GM18858 (cell line): ENCODE data around the gene RABAC1.
"Not testable (repeated sequence)": the region's sequence is repeated elsewhere in the genome, so short reads cannot be mapped to it uniquely, and the experiment has no call there.

ENCODE experiments used
- ATAC-seq: cut with Tn5 transposase; IDR thresholded peaks from one replicate; pipeline ENCODE4 v1.9.1; 2021; ENCODE audit not compliant: unreplicated experiment

Gene RABAC1

DNA sequence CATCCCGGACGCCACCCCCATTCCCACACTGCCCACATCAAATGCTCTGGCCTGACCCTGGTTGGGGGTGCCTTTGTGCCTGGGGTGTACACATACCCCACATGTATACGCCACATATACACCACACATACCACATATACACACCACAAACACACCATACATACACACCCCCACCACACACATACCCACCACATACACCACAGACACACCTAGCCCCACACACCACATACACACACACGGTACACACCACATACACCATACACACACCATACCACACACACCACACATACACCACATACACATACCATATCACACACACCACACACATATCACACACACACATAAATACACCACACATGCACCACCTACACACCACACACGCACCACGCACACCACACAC, 41.0 kb downstream of the RABAC1 start:
- ATAC-seq: no peak

DNA sequence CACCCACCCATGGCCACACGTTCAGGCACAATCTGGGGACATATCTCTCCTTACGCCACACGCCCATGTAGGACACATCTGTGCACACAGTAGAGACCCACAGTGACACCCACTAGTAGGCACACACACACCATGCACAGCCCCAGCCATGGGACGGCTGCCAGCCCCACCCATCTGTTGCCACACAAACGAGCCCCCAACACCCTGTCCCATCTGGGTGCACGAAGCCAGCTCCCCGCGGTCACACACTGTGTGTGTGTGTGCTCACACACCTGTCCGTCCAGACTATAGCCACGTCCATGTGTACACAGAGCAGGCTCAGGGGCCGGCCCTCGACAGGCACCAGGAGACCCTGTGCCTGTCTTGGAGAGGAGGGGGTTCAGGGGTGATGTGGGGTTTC, 41.4 kb downstream of the RABAC1 start:
- no peak for ATAC-seq

DNA sequence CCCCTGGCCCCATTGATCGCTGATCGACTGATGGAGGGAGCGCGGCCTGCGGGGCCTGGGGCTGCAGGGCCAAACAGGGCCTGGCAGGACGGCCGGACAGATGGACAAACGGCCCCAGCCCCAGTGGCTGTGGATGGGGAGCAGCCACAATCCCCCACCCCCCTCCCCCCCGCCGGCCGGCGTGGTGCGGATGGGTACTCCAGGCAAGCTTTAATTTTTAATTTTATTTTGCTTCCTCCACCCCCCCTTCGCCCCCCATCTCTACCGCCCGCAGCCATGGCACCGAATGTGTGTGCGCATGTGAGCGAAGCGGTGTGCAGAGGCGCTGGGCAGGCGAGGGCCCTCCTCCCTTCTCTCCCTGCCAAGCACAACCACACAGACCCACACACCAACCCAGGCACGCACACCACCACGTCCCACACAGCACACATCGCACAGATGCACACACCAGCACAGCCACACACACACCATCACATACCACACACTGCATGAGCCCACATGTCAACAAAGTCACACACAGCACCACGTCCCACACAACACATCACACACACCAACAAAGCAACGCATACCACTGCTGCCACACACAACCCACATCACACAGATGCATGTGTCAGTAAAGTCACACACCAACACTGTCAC, 43.2 kb downstream of the RABAC1 start:
- no peak for ATAC-seq

DNA sequence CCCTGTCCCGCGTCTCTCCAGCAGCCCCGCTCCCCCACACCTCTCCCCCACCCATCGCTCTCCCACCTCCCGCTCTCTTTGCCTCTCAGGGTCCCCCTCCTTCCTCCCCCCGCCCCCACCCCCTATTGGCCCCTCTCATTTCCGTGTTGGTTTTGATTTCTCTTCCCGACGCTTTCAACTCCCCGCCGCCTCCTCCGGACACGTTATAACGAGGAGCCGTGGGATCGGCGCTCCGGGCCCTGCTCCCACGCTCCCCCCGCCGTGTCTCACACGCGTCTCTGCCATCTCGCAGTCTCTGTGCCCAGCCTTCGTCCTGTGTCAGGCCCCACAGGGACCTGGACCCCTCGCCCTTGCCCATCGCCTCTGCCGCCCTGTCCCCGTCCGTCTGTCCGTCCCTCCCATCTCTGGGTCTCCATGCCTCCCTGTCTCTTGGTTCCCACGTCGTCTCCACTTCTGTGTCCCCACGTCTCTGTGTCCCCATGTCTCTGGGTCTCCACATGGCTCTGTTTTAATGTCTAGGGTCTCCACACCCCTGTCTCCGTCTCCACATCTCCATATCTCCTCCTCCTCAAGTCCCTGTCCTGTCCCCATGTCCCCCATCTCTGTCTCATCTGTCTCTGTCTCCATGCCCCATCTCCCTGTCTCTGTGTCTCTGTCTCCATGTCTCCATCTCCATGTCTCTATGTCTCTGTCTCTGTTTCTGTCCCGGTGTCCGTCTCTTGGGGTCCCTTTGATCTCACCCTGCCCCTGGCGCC, 43.9 kb downstream of the RABAC1 start:
- no peak for ATAC-seq

DNA sequence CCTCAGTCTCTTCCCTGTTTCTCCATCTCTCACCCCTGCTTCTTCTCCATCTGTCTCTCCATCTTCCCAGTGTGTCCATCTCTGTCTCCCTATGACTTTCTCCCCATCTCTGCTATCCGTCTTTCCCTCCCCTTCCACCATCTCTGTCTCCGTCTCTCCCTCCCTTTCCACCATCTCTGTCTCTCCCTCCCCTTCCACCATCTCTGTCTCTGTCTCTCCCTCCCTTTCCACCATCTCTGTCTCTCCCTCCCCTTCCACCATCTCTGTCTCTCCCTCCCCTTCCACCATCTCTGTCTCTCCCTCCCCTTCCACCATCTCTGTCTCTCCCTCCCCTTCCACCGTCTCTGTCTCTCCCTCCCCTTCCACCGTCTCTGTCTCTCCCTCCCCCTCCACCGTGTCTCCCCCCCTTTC, 44.7 kb downstream of the RABAC1 start:
- ATAC-seq: not testable (repeated sequence)

DNA sequence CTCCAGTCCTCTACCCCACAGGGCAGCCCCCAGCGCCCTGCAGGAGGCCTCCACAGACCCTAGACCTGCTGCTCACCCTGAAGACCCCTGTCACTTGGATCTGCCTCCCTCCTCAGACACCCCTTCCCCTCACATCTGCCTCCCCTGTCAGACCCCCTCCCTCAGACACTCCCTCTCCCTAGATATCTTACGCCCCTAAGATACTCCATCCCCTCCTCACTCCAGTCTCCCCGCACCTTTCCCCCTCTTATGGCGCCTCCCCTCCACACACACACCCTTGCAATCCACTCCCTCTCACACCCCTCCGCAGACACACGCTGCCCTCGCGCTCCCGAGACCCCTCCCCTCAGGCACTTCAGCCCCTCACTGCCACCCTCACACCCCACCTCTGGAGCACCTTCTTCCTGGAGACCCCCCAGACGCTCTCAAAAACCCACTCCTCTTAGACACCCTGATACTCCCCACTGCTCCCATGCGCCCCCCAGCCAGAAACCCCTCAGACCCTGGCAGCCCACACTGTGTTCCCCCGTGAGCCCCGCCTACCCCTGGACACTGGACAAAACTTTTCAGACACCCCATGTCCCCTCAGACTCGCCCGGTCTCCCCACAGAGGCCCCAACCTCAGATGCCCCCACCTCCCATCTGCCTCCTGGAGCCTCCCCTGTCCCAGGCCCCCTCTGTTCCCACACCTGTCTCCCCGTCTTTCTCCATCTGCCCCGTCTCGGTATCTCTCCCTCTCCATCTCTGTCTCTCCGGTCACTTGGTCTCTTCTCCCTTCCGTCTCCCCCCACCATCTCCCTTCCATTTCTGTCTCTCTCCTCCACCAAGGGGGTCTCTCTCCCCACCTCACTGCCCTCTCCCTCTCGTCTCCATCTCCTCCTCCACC, 45.3 kb downstream of the RABAC1 start:
- no peak for ATAC-seq

DNA sequence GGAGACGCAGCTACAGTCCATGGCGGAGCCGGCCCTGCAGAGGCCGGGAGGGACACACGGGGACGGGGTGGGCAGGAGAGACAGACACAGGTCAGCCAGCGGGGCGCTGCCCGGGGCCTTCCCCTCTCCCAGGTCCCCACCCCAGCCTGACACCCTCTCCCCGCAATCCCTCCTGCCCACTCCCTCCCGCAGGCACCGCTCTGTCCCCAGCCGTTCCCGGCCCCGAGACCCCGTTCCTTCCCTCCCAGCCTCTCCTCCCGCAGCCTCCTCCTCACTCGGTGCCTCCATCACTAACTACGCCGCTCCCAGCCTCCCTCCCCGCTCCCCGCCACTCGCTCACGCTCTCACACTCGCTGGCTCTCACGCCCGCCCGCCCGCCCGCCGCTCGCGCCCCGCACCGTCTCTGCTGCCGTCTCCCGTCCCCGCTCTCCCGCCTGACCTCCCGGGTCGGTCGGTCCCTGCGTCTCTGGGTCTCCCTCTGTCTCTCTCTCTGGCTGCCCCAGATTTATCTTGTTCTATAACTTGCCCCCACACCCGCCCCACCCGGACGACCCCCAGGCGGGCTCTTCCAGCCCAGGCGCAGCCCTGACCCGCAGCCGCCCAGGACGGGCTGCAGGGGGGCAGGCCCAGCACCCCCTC, 46.1 kb downstream of the RABAC1 start:
- ATAC-seq: no peak

DNA sequence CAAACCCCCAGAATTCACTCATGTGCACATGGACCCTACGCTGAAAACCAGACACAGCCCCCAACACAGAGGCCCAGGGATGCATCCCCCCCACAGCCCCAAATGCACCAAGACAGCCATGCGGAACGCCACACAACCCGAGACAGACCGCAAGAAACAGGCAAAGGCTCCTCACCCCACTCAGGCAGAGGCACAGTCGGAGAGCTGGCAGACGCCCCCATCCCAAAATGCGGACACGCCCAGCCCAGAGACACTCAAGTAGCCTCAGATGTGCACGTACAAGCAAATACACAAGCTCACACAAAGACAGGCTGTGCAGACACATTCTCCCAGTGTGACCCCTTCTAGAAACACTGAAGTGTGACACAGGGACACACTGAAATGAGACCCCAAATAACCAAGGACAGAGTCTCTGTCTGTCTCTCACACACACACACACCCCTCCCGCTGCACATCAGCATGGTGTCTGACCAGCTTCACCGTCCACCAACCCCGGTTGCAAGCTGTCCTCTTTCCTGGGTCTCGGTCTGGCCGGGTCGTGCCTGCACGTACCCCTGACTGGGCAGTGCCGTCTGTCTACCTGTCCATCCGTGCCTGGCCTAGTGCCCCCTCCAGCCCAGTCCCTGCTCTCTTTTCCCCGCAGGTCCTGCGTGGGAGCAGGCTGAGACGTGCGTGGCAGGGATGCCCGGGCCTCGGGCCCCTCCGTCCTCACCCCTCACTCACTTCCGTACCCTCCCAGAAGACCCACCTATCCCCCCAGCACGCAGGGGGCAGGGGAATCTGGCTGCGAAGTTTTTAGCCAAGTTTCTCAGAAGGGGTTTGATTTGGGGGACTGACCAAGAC, 47.0 kb downstream of the RABAC1 start:
- ATAC-seq: no peak

DNA sequence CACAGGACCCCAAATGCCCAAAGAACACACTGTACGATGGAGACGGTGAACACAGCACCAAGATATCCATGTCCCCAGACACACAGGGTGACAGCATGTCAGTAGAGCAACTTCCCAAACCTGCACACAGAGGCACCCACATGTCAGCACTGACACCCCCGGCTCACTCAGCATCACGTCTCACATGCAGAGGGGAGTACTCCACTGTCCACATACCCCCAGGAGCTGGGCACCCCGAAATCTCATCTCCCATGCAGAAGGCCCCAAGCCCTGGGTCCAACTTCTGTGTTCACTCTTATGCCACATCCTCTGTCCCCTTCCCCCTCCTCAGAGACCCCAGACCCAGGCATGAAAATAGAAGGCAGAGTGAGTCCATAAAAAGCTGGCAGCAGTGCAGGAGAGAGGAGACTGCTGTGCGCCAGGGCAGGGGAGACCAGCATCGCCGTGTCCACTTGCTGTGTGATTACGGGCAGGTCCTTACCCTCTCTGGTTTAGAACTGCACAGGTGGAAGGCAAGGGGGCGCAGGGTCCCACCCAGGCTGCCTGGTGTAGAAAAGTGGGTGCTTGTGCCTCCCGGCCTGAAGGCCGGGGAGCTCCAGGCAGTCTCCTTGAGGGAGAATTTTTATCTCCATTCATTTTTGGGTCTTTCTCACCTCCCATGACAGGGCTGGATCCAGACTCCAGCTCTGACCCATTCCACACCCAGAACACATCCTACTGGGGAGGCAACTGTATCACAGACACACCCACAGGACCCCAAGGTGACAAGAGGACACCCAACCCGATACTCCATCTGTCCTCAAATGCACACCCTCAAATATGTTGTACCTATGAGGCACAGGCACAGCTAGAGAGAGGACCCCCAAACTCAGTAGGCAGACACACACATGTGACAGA, 47.9 kb downstream of the RABAC1 start:
- no peak for ATAC-seq

DNA sequence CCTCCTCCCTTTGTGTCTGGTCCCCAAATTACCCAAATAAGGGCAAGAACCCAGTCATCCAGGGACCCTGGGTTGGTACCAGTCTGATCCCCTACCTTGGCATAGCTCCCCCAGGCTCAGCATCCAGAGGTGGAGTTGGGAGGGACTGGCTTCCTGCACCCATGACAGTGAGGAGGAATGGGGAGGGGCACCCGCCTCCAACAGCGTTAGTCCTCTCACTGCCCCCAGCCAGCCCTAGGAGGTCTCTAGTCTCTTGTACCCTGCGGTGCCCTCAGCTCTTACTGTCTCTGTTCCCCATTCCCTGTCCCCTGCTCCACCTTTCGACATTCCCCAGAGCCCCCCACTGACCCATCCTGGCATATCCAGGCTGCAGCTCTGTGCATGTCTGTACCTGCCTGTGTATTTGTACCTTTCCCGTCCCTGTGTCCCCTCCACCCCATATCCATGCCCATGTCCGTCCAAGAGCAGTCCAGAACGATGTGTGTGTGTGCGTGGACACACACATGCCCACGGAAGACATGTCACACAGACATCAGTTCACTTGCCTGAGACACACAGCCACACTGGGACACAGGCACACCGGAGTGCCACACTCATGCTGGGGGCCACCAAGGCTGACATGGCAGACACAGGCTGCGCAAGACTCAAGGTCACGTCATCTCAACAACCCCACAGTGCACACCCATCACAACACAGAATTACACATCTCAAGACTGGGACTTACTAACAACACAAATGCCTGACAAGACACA, 48.7 kb downstream of the RABAC1 start:
- no peak for ATAC-seq

DNA sequence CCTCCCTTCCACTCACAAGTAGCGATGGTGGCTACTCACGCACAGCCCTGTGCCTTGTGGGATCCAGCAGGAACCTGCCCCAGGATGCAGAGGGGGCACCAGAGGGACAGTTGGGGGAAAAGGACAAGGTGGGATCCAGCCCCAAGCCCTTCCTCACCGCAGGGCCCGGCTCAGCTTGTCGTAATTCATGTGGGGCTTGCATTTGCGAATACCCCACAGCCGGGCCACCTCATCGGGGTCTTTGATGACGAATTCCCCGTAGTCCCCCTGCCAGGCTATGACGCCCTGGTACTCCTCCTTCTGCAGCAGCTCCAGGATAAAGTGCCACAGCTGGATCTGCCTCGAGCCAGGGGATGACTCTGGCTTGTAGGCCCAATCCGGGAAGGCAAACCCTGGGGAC, 49.4 kb downstream of the RABAC1 start:
- no peak for ATAC-seq

DNA sequence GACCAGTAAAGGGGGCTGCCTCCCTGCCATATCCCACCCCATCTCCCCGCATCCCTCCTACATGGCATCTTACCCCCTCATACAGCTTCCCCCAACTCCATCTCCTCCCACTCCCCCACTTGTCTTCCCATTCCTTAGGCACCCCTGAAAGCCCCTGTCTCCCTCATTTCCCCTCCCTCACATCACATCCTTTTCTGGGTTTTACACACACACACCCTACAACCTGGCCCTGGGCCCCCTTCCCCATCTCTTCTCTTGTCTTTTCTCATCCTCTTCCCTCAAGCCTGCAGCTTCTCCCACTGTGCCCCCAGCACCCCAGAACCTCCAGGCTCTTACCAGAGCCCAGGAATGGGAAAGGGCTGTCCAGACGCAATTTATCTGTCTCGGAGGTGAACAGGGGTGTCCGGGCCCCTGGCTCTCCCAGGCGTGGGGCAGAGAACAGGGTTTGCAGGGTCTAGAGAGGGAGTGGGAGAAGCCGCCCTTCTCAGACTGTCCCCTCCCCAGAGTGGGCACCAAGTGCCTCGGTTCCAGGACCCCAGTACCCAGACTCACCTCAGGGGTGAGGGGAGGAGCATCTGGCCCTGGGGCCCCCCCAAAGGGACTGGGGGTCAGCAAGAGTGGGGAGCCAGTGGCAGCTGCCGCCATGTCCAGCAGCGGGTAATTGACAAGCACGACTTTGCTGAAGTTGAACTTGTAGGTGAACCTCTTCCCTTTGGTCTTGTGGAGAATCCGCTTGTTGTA, 50.2 kb downstream of the RABAC1 start:
- no peak for ATAC-seq

DNA sequence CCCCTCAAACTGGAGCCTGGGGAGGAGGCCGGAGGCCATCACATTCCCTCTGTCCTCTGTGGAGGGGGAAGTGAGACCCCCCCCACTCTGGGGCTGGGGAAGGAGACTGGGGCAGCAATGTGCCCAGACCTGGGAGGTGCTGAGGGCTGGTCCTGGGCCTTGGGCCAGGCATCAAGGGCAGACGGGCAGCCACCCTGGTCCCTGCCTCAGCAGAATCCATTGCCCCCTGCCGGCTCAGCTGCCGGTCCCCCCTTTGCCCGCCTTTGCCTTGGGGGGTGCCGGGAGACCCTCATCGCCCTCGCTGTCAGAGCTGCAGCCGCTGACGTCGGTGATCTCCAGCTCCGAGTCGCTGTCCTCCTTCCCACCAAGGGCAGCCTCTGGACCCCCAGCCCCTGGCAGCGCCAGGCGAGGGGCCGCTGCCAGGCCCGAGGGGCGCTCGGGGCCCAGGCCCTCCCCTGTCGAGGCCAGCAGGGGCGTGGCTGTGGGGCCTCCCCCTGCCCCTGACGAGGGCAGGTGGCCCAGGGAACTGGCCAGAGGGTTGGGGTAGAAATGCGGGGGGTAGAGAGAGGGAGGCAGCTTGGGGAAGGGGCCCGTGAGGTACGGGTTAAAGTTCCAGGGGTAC, 51.0 kb downstream of the RABAC1 start:
- no peak for ATAC-seq

DNA sequence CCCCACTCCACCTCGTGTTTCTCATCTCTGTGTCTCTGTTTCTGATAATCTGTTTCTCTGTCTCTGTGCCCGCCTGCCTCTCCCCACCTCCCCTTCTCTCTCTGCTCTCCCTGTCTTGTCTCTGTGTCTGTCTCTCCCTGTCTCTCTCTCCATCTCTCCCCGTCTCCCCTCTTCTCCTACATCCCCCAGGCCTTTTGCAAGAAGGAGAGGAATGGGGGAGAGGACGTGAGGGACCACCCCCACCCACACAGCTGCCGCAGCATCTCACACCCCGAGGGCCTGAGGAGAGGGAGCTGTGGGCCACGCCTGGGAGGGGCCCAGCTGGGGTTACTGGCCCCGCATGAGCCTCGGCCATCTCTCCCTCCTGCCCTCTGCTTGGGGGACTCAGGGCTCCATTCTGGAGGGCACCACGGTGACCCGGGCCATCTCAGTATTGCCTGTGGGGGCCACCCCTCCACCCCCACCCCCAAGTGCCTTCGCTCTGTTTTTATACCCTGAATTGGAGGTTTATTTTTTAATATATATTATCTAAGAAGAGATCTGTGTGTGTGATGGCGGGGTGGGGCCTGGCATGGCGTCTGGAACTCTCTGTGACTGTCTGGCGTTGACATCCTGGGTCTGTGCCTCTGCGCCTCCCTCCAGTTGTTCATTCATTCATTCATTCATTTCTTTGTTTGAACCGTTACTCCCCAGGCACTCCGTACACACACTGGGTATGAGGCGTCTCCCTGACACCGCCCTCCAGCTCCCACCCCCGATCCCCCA, 52.0 kb downstream of the RABAC1 start:
- ATAC-seq: no peak
